ENCODE data around the gene KCNE3.

KCNE3 gene

DNA sequence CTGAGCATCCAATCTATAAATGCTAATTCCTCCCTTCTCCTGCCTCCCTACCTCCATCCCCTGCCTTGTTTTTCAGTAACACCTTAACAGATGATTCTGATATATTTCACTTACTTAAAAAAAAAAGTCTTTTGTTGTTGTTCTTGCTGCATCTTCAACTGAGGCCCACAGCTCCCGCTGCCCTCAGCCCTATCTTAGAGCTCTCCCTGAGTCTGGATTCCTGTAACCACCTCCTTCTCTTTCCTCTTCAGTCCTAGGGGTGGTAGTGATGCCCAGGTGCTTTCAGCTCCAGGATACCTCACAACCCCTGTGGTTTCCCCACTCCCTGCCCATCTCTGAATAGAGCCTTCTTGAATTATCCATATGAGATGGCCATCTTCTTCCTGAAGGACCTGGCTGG, 3.7 kb upstream of the KCNE3 start:
- DNase-seq, result no peak

GRCh38 chr11:74470526-74470925, 3.2 kb upstream of the KCNE3 start:
- DNase-seq, result no peak

GRCh38 chr11:74468936-74469335, 1.6 kb upstream of the KCNE3 start:
- DNase-seq, result no peak

DNA sequence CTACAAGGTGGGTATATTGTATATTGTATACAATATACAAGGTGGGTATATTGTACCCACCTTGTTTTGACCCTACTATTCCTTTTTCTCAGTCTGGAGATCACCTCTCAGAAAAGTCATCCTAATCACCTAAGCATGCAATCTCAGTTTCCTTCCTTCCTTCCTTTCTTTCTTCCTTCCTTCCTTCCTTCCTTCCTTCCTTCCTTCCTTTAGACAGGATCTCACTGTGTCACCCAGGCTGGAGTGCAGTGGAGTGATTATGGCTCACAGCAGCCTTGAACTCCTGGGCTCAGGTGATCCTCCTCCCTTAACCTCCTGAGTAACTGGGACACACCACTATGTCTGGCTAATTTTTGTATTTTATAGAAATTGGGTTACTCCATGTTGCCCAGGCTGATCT, 1.2 kb upstream of the KCNE3 start:
- DNase-seq, result no peak

GRCh38 chr11:74468058-74468457, 709 bp upstream of the KCNE3 start:
- DNase-seq, result no peak

GRCh38 chr11:74465291-74465708, 2.0 kb downstream of the KCNE3 start:
- DNase-seq, result peak; percentile 54

DNA sequence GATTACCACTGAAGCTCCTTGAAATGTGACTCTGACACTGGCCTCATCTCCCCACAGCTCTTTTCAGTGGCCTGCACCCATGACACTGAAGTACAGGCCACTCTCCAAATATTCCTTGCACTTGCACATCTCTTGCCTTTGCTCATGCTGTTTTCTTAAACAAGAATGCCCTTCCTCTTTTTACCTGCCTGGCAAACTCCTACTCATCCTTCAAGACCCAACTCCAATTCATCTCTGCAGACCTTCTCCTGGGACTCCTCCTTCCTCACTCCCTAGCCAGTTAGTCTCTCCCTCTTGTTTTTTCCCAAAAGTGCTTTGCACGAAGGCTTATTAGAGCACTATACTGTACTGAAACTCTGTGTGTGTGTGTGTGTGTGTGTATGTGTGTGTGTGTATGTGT, 2.6 kb downstream of the KCNE3 start:
- DNase-seq, result no peak

GRCh38 chr11:74463216-74463615, 4.1 kb downstream of the KCNE3 start:
- no peak for DNase-seq

DNA sequence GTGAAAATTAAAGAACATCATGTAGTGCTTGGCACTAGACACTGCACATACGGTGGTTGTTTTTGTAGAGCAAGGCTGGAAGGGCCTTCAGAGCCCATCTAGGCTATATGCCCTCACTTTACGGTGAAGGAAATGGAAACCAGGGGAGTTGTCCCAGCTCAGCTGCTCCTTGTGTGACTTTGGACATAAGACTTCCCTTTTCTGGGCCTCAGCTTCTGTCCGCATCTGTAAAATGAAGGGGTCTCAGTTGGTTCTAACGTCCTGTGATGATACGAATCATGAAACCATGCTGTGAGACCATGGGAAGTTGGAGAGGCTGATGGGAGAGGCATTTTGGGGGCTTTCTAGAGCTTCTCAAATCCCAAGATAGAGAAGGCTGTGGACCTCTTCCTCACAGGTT, 4.7 kb downstream of the KCNE3 start:
- DNase-seq, result no peak

DNA sequence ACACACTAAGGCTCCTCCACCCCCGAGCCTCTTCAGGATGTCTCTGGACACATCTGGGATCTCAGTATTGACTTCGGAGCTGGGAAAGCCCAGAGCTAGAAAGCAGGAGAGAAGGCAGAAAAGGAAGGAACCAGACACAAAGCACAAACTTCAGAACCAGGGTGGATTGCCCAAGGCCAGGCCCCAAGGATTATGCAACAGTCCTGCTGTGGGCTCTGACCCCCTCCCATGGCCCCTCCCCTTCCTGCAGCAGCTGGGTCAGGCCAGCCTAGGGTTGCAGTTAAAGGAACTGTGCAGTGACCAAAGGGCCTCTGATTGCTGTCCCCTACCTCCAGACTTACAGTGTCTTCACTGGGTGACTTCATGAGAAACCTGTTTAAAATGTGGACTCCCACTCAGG, 5.3 kb downstream of the KCNE3 start:
- DNase-seq, result peak; percentile 100

- peak; percentile 99 for DNase-seq
These were observed 6.7 kb downstream of the KCNE3 start for GRCh38 chr11:74460481-74461154.

- peak; percentile 95 for DNase-seq
These were observed 7.3 kb downstream of the KCNE3 start for GRCh38 chr11:74460065-74460464.

- peak; percentile 100 for DNase-seq
These were observed 7.8 kb downstream of the KCNE3 start for GRCh38 chr11:74459584-74459983.

GRCh38 chr11:74457356-74457755, 10.0 kb downstream of the KCNE3 start:
- DNase-seq, result no peak

DNA sequence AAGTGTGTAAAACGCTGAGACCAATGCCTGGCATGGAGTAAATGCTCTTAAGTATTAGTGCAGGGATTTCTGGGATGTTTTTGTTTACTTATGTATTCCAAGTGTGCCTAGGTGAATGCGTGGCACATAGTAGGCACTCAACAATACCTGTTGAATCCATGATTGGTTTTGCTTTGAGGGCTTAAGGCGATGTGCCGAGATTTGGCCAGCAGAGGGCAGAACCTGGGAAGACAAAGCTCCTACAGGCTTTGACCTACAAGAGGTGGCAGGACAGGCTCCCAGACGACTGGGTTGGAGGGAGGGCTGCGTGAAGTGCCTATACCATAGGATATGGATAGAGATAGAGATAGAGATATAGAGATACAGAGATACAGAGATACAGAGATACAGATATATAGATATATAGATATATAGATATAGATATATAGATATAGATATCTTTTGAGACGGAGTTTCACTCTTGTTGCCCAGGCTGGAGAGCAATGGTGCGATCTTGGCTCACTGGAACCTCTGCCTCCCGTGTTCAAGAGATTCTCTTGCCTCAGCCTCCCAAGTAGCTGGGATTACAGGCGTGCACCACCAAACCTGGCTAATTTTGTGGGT, 13.9 kb downstream of the KCNE3 start:
- DNase-seq, result peak; percentile 96

- DNase-seq, result no peak
These were observed 15.0 kb downstream of the KCNE3 start for GRCh38 chr11:74452366-74452765.

GRCh38 chr11:74450318-74450717, 17.0 kb downstream of the KCNE3 start:
- no peak for DNase-seq

GRCh38 chr11:74449369-74449931, 17.9 kb downstream of the KCNE3 start:
- peak; percentile 99 for DNase-seq

GRCh38 chr11:74447720-74448119, 19.6 kb downstream of the KCNE3 start:
- no peak for DNase-seq

- DNase-seq, result no peak
These were observed 20.8 kb downstream of the KCNE3 start for GRCh38 chr11:74446532-74446938.

DNA sequence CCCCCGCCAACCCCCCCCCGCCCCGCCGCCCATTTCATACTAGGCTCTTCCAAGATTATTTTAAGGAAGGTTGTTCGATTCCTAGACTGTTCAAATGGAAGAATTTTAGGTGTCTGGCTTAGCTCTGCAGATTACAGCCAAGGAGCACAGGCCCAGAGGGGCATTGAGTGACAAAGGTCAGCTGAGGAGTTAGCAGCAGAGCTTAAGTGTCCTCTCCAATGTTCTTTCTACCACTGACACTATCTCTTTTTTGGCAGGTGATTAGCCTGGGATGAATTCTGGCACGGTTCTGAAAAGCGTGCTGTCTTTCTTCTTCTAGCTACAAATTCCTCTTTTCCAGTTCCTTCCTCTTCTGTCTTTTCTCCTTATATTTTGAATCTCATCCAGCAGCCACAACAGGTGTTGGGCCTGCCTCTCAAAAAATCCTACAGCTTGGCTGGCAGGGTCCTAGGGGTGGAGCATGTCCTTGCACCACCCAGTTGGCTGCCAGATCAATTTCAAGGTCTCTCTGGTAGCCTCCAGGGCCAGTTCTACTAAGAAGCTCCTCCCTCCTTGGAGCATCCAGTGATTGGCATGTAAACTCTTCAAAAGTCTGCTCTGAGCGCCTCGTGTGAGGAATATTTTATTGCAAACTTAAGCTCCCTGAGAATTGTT, 23.0 kb downstream of the KCNE3 start:
- DNase-seq, result no peak

- DNase-seq, result no peak
These were observed 24.1 kb downstream of the KCNE3 start for GRCh38 chr11:74443071-74443864.

- DNase-seq, result no peak
These were observed 24.7 kb downstream of the KCNE3 start for GRCh38 chr11:74442636-74443035.
